ENCODE data around the gene GLCCI1.
"Not testable (repeated sequence)": the region's sequence is repeated elsewhere in the genome, so short reads cannot be mapped to it uniquely, and the experiment has no call there.

Gene GLCCI1

DNA sequence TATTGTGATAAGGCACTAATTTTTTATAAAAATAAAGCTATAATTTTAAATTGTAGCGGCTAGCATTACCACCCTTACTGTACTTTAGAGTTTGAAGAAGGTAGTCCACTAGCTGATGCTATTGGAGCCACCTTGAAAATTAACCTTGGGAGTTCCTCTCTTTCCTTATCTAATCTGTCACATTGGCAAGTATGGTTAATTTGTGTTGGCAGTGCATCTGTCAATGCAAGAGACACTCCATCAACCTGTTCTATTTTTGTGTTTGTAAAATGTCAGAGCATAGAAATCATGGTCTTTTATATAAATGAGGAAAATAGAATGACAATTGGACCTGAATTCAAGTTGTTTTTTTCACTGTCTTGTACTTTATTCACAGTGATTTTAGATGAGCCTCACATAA lies 20.5 kb downstream of the GLCCI1 start:
- DNase-seq (ENCODE audit: low read depth in 2 of 3, low spot score in 1 of 3) = no peak

DNA sequence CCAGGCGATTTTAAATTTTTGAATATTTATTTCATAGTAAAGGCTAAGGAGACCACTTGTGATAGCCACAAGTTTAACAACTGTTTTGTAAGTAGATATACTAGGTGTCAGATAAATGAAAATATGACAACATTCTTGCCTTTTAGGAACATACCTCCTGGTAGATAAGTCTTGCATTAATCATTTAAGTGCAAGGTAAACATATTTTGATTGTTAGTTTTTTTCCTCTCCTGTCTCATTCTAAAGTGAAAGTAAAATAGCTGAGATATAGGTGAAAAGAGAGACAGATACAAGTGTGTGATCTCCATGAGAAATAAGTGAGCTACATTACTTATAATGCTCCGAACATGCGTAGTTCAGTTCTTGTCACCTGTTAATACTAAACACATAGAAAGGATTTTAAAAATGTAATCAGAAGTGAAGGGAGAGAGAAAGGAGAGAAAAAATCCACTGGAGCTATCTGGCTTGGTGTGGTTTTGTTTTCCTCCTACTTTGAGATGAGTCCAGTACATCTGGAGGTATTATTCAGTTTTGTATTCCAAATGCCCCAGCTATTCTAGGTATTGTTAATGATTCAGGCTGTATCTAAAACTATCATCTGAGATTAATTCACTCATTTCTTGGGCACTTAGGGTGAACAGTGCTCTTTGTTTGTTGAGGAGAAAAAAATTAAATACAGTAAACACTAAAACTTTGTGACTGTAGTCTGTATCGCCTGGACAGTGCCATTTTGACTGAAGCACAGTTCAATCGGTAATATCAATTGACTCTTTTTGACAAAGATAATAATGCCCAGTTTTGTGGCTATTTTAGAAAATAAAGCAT lies 21.2 kb downstream of the GLCCI1 start:
- no peak for DNase-seq (ENCODE audit: low read depth in 2 of 3, low spot score in 1 of 3)

DNA sequence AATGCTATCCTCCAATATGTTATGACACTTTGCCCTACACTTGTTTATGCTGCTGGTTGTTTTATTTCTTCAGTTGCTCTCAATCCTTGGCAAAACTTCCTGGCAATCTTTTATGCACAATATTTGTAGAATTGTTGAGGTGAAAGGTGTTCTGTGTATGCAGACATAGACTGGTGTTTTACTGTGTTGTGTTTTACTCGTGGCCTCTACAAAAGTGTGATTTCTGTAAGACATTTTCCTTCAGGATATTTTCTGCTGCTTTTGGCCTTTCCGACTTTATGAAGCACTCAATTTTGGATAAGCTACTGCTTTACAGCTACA lies 21.8 kb downstream of the GLCCI1 start:
- DNase-seq (ENCODE audit: low read depth in 2 of 3, low spot score in 1 of 3) = no peak

DNA sequence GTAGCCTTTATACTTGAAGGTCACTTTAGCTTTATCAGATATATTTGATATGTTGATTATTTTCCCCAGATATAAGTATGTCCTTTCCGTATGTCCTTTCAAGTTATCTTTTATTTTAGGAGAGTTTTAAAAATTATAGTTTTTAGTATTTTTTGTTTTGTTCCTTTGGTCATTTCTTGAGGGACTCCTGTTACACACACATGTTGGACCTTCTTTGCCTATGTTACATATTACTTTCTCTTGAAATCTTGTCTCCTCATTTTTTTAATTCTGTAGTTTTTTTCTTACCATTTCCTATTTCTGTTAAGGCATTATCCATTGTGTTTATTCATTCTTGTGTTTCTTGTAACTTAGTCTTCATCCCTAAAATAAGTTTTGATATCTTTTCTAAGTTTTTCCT lies 23.9 kb downstream of the GLCCI1 start:
- DNase-seq (ENCODE audit: low read depth in 2 of 3, low spot score in 1 of 3) = no peak

DNA sequence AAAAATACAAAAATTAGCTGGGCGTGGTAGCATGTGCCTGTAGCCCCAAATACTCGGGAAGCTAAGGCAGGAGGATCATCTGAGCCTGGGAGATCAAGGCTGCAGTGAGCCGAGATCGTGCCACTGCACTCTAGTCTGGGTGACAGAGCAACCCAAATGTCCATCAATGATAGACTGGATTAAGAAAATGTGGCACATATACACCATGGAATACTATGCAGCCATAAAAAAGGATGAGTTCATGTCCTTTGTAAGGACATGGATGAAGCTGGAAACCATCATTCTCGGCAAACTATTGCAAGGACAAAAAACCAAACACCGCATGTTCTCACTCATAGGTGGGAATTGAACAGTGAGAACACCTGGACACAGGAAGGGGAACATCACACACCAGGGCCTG lies 26.8 kb downstream of the GLCCI1 start:
- DNase-seq (ENCODE audit: low read depth in 2 of 3, low spot score in 1 of 3) = not testable (repeated sequence)

DNA sequence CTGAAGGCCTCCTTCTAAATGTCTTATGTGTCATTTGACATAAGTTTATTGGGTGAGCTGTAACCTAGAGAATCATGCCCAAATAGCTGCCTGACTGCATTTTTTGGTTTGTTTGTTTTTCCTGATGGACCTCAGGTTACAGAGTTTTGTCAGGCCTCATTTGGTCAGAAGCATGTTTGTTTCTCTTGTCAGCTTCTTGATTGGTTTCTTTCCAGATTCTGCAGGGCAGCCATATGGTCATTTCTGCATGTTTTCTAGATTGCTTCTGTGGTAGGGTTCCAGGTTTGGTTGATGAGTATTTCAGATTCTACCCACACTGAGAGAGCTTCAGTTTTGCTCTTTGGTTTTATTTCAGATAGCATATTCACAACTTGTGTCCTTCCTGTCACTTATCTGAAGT lies 28.0 kb downstream of the GLCCI1 start:
- no peak for DNase-seq (ENCODE audit: low read depth in 2 of 3, low spot score in 1 of 3)

DNA sequence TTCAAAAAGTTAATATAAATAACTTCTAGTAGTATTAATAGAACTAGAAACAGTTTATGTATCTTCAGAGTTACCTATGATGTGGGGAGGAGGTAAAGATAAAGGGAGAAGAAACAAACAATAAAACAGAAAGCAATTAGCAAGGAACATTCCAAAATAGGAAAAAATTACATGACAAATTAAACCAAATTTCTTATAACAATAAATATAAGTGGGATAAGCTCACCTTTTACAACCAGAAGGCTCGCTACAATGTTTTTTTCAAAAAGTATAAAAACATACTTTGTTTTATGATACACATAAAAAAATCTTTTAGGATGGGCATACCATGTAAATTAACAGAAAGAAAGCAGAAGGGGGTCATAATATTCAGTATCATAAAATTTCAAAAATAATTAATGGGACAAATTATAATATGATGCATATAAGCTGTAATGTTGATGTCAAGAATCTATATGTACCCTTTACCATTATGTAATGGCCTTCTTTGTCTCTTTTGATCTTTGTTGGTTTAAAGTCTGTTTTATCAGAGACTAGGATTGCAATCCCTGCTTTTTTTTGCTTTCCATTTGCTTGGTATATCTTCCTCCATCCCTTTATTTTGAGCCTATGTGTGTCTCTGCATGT lies 31.8 kb downstream of the GLCCI1 start:
- DNase-seq (ENCODE audit: low read depth in 2 of 3, low spot score in 1 of 3) = no peak

DNA sequence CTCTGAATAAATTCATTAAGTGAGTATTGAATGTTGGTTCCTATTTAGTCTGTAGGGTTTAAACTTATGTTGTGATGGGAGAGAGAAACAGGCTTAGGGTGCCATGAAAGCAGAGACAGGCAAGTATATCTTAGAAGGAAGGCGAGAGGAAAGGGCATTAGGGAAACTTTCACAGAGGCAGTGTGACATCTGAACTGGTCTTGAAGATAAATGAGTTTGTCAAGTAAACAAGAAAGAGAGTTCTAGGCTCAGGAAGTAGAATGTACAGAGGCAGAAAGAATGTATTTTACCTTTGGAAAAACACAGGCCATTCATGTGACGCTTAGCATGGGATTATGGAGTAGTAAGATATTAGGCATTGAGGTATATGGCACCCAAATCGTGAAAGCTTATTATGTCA lies 34.5 kb downstream of the GLCCI1 start:
- no peak for DNase-seq (ENCODE audit: low read depth in 2 of 3, low spot score in 1 of 3)

DNA sequence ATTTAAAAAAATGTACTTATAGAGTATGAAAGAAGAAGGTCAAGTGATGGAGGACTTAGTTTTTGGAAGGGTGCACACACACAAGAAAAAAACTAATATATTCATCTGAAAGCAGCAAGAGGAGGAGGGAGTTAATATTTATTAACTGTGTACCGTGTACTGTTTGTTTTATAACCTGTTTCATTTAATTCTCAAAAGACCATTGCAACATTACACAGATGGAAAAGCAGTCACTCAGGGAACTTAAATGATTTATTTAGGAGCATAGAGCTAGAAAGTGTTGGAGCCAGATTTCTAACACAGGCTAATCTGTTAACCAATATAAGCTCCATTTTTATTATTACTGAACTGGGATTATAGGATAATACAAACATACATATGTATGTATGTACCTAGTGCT lies 36.7 kb downstream of the GLCCI1 start:
- no peak for DNase-seq (ENCODE audit: low read depth in 2 of 3, low spot score in 1 of 3)

DNA sequence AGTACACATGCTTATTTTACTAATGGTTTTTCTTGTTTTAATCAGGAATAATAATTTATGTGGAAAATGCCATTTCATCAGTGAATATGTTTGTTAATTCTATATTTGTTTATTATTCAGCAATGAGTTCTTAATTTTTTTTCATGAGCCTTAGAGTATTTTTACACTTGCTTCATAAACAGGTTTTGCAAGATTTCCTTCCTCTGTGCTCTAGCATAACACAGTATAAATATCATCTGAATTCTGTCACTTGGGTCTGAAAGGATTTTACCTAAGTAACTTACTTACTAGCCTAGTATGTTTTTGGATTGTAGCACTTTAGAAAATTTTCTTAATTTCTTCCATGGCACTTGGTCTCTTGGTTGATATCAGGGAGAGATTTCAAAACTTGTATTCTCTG lies 45.8 kb downstream of the GLCCI1 start:
- DNase-seq (ENCODE audit: low read depth in 2 of 3, low spot score in 1 of 3) = no peak

DNA sequence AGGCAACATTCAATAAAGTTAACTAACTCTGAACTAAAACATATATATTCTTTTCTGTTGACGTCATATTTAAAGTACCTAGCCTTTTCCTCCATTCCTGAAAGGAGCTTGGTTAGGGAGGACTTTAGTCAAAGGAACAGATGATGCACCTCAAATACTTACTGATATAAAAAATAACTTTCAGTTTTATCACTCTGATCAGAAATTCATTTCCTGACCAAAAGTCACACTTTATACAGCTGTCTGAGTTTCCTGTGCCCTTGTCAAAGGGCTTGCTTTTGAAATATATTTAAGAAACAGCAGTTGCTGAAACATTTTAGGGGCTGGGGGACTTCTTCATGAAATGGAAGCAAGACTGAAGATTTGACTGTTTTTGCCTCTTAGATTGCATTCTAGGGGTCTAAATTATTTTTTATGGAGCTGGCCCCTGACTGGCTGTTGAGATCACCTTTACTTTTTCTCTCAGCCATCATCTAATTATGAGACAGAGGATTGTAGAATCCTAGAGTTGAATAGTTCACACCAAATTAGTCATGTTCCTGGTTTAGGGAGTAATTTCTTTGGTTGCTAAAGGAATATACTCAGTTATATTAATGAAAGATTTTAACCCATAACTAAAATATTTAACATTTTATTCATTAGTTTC lies 46.6 kb downstream of the GLCCI1 start:
- no peak for DNase-seq (ENCODE audit: low read depth in 2 of 3, low spot score in 1 of 3)

DNA sequence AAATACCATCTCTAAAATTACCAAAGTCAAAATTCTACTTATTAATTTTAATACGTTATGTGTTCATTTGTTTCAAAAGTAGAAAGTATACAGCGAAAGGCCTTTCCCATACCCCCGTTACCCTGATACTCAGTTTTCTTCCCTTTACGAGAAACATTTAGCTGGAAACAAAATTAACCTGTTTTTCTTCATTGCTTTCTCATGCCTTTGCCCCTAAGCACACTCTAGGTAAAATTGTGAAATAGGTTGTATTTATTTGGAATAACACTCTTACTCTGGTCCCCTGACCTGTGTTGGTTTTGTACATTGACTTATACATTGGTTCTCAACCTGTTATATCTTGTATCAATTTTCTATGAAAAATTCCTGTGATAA lies 47.1 kb downstream of the GLCCI1 start:
- no peak for DNase-seq (ENCODE audit: low read depth in 2 of 3, low spot score in 1 of 3)

DNA sequence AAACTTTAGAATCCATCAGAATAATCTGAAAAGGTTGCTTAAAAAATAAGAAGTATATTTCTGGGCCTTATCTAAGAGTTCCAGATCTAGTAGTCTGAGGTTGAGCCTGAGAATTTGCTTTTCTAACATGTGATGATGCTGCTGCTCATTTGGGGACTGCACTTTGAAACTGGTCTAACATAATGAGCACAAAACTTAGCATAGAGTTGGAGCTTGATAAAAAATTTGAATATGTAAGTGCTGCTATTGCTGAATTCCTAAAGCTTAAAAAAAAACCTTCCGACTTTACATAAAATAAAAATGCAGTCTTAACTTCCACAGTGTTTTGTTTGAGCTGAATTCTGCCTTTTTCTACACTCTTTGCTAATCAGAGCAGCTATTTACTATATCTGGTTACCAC lies 48.8 kb downstream of the GLCCI1 start:
- DNase-seq (ENCODE audit: low read depth in 2 of 3, low spot score in 1 of 3) = no peak

DNA sequence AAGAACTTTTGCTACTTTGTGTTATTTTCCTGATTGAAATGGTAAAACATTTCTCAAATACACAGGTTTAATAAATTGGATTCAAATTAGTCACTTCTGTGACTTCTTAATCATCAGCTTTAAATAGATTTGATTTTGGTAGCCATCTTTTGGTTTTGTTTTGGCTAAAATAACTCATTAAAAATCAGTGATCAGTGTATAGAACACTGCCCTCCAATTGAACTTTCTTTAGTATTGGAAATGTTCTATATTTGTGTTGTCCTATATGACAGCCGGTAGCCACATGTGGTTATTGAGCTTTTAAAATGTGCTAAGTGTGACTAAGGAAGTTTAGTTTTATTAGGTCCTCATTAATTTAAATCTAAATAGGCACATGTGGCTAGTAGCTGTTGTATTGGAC lies 50.4 kb downstream of the GLCCI1 start:
- no peak for DNase-seq (ENCODE audit: low read depth in 2 of 3, low spot score in 1 of 3)

DNA sequence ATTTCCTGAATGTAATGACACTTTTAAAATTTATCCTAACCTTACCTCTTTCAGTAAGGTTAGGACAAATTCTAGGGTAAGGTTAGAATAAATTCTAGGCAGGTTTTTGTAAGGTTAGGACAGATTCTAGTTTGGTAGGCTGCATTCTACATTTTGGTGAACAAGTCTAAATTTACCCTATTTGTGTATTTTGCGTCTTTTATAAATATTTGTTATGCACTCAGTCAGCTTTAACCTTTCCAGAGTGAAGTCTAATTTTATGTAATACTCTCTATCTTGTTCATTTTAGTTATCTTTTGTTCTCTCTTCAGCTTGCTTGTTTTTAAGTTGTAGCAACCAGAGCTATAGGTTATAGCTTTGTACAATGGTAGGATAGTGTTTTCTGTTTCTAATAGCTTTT lies 54.0 kb downstream of the GLCCI1 start:
- DNase-seq (ENCODE audit: low read depth in 2 of 3, low spot score in 1 of 3) = no peak

DNA sequence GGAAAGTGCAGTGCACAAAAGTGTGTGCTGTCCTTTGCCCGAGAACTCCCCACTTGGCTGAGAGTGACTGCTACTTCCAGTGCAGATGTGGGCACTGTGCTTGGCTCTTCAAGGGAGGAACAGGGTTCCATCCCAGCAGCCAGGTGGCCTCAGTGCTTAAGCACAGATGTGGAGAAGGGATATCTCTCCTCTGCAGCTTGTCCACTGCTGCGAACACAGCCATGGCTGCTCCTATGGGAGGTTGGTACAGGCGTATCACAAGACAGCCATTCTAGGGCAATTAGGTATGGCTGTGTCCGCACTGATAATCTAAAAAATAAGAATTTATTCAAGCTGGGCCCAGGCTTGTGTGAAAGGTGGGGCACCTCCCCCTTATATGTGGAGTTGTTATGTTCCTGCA lies 66.6 kb downstream of the GLCCI1 start:
- DNase-seq (ENCODE audit: low read depth in 2 of 3, low spot score in 1 of 3) = no peak

DNA sequence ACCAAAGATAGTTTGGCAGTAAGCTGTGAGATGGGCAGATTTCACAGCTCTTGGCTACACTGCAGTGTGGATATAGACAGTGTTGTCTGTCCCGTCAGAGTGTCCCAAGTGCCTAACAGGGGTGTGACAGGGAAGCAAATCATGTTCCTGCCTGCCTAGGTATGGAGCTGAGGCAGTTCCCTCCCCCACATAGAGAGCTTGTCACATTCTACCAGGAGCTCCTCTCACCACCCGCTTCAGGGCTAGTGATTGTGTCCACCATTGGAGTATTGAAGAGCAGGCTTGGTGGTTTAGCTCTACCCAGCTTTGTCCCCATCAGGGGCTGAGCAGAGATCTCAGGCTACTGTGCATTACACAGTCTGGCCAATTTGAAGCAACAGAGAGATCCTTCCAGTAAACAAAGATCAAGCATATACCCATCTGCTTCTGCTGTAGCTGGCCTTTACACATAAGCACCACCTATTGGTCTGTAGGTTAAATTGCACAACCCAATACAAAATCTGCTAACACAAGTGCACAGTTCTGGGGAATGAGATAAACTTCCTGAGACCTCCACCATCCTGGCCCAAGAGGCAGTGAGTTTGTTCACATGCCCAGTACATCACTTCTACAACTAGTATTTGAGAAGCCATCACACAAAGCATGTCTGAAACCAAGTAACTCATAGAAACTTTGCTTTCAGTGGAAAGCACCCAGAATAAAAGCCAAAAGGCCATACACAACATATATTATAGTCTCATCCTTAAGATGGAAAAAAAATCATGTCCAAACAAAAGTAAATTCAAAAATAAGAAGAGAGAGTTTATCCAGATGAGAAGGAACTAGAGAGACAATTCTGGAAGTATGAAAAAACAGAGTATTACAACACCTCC lies 67.3 kb downstream of the GLCCI1 start:
- no peak for DNase-seq (ENCODE audit: low read depth in 2 of 3, low spot score in 1 of 3)

DNA sequence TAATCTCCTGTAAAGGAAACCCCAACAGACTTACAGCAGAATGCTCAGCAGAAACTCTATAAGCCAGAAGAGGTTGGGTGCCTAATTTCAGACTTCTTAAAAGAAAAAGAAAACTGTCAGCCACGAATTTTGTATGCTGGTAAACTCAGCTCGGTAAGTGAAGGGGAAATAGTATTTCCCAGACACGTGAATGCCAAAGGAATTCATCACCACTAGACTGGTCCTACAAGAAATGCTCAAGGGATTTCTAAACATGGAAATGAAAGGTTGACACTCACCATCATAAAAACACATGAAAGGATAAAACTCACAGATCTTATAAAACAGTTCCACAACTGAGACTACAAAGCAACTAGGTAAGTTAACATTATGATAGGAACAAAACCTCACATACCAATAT lies 68.6 kb downstream of the GLCCI1 start:
- DNase-seq (ENCODE audit: low read depth in 2 of 3, low spot score in 1 of 3) = no peak

DNA sequence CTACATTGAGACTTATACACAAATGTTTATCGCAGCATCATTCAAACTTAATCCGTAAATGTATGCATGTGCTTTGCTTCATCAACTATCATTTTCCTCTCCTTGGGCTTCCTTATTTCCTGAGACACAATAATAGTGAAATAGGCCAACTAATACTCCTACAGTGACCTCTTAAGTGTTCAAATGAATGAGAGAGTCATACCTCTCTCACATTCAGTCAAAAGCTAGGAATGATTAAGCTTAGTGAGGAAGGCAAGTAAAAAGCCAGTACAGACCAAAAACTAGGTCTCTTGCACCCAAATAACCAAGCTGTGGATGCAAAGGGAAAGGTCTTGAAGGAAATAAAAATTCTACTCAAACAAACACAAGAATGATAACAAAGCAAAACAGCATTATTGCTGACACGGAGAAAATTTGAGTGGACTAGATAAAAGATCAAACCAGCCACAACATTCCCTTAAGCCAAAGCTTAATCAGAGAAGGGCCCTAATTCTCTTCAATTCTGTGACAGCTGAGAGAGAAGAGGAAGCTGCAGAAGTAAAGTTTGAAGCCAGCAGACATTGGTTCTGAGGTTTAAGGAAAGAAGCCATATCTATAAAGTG lies 72.3 kb downstream of the GLCCI1 start:
- no peak for DNase-seq (ENCODE audit: low read depth in 2 of 3, low spot score in 1 of 3)

DNA sequence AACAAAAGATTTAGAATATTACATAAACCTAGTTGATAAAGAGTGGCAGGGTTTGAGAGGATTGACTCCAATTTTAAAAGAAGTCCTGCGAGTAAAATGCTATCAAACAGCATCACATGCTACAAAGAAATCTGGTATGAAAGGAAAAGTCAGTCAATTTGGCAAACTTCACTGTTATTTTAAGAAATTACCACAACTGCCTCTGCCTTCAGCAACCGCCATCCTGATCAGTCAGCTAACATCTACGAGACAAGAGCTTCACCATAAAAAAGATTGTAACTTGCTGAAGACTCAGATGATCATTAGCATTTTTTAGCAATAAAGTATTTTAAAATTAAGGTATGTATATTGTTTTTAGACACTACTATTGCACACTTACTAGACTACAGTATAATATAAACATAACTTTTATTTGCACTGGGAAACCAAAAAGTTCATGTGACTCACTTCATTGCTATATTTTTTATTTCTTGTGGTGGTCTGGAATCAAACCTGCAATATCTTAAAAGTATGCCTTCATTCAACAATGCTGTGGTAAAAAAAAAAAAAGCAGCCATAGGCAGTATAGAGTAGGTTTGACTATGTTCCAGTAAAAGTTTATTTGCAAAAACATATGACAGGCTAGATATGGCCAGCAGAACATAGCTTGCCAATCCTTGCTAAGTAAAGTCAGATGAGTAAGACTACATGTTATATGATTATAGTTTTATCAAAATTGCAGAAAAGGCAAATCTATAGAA lies 74.4 kb downstream of the GLCCI1 start:
- DNase-seq (ENCODE audit: low read depth in 2 of 3, low spot score in 1 of 3) = no peak

Data from stimulated activated CD4-positive, alpha-beta T cell treated with anti-CD3 and anti-CD28 coated beads, Interleukin-12 subunit alpha, Interleukin-12 subunit beta, amount 100 ng/mL, for 48 hours (primary cell).